ENCODE results near the gene FH.

The FH gene

DNA sequence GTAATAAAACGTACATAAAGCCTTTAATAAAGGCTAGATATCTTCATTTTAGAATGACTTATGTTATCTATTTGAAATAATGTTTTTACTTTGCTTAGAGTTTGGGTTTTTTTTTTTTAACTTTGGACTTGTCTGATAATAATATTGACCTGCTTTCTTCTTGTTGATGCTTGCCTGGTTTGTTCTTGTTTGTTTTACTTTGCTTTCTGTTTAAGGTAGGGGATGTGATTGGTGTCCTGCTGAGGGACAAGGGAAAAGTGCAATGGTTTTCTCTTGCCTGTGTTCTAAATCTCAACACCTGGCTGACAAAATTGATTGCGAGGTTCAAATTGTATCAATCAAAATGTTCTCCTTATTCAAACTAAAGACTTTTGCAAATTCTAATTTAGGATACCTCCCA is 2.2 kb upstream of the FH start:
- DNase-seq (ENCODE audit: low spot score): no peak

DNA sequence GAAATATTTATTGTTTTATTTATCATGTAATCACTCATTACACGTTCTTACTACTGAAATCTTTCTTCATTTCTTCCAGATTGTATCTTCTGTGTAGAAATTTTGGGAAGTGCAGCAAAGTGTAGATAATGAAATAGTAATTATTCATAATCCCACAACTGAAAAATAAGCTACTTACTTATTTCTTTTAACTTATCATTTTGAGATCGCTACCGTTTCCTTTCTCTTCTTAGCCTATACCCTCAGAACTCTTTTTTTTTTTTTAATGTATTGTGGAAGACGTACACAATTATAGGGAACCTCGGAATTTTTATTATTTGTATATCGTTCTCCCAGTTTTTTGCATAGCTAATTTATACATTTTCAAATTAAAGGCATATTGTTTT is 518 bp upstream of the FH start:
- no peak for DNase-seq (ENCODE audit: low spot score)

DNA sequence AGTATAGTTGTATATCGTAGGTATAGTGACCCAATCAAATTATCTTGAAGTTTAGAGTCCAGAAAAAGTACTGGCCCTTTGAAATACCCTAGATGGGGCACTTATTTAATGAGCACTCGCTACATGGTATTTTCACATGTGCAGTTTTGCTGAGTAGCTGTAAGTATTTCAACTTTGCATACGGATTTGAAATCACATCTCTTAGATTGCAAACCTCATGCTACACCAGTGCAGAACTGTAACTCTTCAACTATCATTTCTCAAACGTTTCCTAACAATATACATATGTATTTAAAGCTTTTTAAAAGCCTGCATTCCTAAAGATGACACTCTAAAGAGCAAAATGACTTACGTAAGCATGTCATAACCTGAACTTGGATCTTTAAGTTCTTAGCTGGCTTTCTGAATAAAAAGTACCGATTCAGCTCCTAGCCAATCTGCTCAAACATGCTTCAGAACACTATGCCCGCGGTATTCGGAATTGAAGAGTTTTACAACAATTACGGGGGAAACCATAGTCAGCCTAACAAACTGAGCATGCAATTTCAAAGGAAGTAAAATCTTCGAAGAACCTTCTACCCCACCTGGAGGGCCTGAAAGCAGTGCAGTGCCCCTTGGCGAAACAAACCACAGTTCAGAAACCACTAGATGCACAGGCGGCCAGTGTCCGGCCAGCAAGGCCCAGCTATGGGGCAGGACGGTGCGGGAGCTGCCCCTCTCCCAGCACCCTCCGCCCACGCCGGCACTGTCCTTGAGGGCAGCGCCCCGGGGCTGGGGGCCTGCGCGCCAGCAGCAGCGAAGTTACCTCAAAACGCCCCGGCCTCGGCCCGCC is 863 bp downstream of the FH start:
- no peak for DNase-seq (ENCODE audit: low spot score)

DNA sequence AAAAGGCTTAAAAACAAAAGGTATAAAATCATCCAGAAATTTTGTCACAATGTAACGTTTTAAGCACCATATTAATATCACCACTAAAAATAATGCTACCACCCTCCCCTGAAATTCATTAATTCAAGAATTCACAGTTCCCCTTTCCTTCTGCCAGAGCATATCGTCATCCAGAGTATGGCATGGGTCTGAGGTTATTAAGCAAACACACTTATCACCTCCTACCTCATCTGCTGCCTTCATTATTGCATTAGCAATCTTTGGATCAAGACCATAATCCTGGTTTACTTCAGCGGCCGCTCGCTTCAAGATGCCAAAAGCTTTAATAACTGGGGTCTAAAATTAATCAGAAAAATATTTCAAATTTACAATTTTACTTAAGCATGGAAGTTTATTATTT is 6.2 kb downstream of the FH start:
- no peak for DNase-seq (ENCODE audit: low spot score)

DNA sequence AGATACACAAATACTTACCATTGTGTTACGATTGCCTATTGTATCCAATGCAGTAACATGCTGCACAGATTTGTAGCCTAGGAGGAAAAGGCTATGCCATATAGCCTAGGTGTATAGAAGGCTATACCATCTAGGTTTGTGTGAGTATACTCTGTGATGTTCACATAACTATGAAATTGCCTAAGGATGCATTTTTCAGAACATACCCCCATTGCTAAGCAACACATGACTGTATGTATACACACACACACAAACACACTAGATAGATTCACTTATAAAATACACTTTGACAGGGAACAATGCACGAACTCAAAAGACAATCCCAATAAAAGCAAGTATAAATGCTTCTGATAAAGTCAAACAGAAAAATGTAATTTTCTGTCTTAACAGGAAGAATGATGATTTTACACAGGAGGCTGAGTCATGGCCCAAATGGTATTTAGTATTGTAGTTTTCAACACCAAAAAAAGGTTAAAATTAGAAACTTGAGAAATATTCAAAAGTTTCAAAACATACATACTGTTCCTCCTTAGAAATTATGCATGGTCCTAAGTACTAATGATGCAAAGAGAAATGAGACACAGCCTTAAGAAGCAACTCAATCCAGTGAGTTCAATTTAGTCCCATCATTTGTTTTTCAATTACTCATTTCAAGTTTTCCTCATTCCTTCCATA is 12.2 kb downstream of the FH start:
- no peak for DNase-seq (ENCODE audit: low spot score)

DNA sequence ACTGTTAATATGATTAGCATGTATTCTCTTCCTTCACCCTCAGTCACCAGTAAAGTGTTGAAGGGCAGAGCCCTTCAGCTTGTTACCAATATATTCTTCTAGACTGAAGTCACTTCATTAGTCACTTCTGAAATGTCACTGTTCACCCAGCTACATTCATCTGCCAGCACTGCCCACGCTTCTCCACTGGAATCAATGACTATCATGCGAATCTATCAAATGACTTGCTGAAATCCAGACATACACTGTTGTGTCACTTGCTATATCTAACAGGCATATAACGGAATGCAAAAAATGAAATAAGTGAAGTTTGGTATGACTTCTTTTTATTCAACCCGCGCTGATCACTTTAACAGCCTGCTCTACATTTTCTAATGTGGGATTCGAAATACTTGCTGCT is 16.1 kb downstream of the FH start:
- DNase-seq (ENCODE audit: low spot score): no peak

DNA sequence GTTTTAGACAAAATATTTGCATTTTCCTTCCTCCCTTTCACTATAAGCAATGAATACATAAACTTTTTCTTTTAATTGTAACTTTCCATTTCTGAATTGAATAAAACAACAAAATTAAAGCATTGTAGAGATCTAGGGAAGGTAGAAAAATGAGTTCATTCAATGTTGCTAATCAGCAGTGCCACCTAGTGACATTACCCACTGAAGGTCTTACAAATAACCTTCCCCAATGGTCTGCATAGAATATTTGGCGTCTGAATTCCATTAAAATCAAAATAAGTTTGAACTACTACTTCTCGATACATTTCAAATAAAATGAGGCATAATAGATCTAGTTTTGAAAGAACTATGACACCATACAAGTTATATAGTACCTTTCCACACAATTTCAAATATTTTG is 19.6 kb downstream of the FH start:
- DNase-seq (ENCODE audit: low spot score): no peak

DNA sequence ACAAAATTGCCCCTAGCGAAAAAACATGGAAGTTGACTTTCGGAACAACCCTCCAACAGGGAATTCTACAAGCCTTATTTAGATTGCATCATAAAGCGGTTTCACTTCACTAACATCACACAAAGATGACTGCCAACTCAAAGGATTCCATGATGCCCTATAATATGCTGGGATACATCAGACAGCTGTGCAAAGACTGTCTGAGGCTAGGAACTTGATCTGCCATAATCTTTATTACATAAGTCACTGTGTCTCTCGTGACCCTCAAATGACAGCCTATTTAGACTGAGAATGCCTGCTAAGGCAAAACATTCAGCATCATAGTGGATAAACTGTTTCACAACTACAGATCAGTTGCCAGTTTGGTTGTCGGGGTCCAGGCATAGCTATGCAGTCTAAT is 23.8 kb downstream of the FH start:
- DNase-seq (ENCODE audit: low spot score): no peak

DNA sequence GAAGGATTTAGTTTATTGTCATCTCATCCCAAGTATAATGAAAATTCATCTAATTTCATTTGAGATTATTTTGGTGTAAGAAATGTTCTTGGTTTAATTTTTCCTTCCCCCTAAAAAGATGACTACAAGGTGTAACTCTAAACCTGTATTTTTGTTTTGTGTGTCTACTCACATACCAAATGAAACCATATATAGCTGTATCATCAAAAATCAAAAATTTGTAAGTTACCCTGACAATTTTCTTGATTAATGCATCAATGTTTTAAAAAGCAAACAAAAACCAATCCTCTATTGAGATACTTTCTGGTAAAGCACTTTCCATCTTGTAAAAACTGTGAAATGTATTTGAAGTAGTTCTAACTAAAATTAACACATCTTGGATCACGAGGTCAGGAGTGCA is 30.8 kb downstream of the FH start:
- DNase-seq (ENCODE audit: low spot score): no peak

DNA sequence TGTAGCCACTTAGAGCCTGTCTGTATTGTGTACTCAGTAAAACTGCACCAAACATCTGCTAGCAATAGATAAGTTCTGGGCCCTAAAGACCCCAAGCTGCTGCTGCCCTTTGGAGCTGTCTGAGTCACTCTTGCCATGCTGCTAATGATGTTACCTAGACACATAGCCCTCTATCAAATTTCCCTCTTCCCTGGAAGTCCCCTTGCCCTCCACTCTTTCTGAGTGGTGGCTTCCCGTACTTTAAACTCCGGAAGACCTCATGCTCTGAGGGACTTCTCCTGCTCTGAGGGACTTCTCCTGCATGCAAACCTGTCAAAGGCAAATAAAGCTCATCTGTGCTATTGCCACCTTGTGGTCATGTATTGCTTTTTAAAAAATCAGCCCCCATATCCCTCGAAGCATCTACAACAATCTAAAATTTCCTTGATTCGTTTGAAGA is 34.0 kb downstream of the FH start:
- no peak for DNase-seq (ENCODE audit: low spot score)

DNA sequence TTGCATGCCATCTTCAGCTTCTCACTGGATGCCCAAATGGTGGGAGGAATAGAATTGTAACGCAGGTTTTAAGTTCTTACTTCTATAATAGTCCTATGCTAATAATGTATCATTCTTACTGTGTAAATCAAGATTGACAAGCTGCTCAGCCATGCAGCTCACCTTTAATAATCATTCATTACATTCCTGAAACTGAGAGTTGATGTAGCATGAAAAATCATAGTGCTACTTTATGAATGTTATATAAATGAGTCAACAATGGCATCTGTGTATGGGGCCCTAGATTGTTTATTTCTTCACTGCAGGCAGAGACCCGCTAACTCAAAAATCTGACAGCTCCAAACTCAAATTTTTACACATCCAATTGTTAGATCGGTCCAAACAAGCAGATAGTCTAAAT is 34.4 kb downstream of the FH start:
- no peak for DNase-seq (ENCODE audit: low spot score)

DNA sequence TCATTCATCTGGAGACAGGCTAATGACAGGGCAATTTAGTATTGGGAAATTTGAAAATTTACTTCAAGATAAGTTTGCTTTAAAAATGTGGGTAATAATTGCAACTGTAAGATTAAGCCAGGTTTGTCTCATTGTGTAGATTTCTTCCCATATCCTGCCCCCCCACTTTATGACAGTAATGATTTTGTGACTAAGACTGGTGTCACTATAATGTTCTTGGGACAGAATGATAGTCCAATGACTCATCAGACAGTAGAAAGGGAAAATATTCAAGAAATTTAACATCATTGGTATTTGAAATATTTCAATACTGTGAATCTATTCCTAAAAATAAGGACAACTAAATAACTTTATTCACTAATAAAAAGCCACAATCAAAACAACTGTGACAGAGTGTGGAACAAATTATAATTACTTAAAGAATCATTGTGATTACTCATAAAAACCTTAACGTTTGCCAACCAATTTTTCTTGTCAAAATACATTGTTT is 36.7 kb downstream of the FH start:
- no peak for DNase-seq (ENCODE audit: low spot score)

DNA sequence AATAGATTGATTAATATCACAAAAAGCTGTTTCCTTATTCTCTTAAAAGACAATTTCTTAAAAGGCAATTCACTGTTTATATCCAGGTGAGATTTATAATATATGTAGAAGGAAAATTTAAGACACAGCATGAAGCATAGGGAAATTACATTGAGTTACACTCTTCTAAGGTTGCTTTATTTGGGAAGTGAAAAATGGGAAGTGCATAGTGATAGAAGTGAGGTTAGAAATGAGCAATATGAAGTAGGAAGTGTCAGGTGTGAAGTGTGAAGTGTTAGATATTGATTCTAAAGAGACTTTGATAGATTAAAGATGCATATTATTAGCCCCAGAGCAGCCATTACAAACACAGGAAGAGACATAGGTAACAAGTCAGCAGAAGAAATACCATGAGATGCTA is 40.3 kb downstream of the FH start:
- no peak for DNase-seq (ENCODE audit: low spot score)

DNA sequence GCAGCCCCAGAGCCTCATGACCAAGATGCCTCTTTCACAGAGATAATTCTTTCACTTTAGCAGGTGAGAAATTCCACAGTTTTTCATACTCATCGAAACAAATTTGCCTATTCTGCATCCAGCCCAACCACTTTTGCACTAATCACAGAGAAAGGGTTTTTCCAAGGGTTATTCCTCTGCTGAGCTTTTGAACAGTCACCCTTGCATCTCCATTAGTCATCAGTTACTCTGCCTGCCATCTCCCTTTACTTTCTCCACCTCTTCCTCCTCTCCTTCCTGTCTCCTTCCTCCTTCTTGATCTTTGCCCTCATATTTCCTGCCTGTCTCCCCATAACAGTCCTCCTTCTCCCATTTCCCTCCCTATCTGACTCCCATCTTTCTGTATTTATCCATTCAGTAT is 43.9 kb downstream of the FH start:
- DNase-seq (ENCODE audit: low spot score): no peak

DNA sequence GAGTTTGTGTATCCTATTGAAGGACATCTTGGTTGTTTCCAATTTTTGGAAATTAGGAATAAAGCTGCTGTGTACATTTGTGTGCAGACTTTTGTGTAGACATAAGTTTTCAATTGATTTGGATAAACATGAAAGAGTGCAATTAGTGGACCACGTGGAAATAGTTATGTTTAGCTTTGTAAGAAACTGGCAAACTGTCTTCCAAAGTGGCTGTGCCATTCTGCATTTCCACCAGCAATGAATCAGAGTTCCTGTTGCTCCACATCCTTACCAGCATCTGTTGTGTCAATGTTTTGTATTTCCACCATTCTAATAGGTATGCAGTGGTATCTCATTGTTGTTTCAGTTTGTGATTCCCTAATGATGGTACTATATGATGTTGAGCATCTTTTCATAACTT is 46.5 kb downstream of the FH start:
- DNase-seq (ENCODE audit: low spot score): no peak

DNA sequence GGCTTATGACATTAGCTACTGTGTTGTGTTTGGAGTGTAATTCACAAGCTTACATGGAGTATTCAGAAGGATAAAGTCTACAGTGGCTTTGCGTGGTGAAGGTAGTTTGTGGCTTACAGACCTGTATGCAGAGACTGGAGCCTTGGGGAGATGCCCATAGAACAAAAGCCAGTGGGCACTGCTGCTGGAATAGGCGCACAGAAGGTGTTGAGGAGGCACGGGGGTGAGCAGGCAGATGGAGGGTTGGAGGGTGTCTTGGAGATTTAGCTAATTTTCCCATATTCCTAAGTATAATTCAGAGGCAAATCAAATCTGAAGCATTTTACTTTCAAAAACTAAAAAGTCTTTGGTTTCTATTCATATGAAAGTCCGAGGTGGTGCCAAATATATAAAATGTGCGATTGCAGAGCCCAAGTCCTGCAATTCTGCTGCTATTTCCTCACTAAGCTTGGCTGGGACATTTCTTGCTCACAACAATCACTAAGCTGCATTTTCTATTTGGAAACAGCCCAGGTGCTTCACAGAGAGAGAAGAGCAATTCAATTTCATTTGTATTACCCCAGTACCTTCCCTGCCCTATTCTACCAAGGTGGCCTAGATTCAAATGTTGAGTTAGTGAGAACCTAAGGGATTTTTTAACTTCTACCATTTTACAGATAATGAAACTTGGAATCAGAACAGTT is 48.5 kb downstream of the FH start:
- DNase-seq (ENCODE audit: low spot score): no peak

DNA sequence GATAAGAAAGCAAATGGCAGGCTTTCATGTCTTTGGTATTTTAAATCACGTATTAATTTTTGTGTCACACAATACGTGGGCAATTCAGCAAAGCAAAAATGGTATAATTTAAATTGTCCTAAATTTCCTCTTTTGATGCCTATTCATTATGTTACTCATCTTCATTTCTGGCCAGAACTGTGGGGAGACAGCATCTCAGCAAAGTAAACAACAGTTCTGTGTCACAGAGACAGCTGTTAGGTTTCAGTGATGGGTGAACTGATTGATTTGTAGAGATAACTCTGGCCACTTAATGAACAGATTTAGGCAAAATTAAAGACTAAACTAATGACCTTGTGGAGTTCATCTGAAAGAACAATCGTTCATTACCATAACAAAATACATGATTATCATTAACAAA is 49.2 kb downstream of the FH start:
- no peak for DNase-seq (ENCODE audit: low spot score)

DNA sequence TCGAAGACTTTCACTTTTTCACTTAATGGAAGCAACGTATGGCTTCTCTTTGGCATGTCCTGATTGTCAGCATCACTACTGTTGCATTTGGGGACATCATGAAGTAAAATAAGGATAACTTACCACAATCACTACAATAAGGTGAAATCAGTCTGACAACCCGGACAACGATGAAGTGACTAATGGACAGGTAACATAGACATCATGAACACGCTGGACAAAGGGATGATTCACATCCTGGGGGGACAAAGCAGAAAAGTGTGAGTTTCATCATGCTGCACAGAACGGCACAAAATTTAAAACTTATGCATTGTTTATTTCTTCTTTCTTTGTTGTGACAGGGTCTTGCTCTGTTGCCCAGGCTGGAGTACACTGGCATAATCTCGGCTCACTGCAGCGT is 53.9 kb downstream of the FH start:
- no peak for DNase-seq (ENCODE audit: low spot score)

DNA sequence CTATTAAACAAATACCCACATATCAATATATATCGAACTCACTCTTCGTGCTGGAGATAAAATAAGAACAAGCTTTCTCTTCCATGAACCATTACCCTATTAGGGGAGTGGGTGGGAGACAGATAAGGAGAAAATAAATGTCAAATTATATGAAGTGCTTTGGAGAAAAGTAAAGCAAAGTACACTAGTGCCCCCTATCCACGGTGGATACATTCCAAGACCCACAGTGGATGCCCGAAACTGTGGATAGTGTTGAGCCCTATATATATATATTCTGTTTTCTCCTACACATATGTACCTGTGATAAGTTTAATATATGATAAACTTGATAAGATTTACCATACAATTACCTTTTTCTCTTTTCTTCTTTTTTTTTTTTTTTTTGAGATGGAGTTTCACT is 54.6 kb downstream of the FH start:
- DNase-seq (ENCODE audit: low spot score): no peak

DNA sequence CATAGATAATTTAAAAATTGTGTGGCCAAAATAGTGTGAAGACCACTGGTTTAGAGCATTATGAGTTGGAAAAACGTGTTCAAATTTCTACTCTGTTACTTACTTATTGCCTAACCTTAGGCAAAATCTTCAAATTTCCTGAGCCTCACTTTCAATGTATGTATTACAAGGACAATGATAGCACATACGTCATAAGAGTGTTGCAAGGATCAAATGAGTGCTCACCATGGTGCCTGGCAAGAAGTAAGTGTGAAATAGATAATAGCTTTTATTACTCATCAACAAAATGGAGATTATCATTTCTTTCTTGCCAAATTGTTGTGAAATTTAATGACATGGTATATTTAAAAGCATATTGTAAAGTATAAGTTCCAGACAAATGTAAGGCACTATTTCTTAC is 57.2 kb downstream of the FH start:
- DNase-seq (ENCODE audit: low spot score): no peak

DNA sequence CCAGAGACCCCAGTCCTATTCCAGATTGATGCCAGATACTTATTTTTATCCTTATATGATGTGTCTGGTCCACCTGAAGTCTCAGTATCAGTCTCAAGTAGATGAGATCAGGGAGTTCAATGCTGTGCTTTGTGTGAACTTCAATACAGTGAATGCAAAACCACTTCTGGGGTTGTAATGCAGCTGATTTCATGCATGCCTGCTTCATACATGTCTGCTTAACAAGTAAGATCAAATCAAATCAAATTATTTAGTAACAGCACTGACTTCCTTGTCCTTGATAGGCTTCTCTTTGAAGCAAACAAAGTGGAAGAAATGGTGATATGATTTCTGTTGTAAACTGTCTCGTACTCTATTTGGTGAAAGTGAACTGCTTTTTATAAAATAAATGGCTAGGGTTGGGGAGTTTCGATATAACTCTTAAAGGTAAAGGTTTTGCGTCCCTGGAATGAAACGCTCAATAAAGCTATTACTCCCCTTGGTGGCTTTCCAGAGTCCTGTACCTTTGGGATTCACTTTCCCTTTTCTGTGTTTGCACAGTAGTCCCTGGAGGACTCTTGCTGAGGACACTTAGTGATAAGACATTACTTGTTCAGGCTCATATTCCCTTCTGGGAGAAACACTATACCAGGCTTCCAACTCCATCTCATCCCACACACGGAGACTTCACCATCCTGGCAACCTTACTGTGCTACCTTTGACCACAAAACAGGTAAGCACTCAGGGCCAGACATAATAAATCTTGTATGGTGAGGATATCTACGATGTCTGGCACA is 59.3 kb downstream of the FH start:
- DNase-seq (ENCODE audit: low spot score): no peak

DNA sequence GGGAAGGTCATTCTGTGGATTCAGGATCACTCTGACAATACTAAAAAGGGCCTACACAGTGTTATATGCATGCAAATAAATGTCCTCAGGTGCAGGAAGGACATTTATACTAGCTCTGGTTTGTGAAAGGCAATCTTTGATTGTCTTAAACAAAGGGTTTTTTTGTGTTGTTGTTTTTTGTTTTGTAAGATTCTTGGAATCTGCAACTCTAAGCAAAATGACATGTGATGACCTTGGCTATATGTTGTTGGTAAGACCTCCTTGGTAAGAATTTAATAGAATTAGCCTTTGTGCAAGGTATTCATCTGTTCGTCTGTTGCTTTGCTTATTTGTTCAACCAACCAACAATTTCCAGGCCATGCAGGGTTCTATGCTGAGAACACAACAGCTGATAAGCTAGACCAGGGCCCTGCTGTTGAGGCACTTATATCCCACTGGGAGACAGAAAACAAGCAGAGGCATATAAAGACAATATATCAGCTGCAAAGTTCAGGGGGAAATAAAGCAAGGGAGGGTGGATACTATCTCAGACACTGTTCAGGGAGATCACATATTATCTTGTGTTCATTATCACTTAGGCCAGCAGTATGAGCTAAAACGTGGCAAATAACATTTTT is 60.3 kb downstream of the FH start:
- no peak for DNase-seq (ENCODE audit: low spot score)
